Vagina (tissue), 2 donors: ENCODE results near the gene AFAP1L1.

Experiments used
- CTCF ChIP-seq, 3 experiments: fragments of 450-650 bp in 2 of 3; fragments of 200-600 bp in 1 of 3; sonication (generic) in 1 of 3; IDR thresholded peaks; one replicate each; pipeline ENCODE4 v1.5.1; 2017 to 2019; ENCODE audit warnings: antibody characterized with exemption in 3 of 3, mild to moderate bottlenecking in 2 of 3, moderate library complexity in 2 of 3
- POLR2A ChIP-seq, 2 donors: fragments of 450-650 bp; IDR thresholded peaks; one replicate each; pipeline ENCODE4 v1.6.1; 2017; ENCODE audit warnings: antibody characterized with exemption in 2 of 2, mild to moderate bottlenecking in 2 of 2, moderate library complexity in 2 of 2
- POLR2AphosphoS5 ChIP-seq, 2 donors: sonication (generic); formaldehyde crosslinking; IDR thresholded peaks; one replicate each; pipeline ENCODE4 v1.9.0; 2017; ENCODE audit warnings: antibody characterized with exemption in 2 of 2, mild to moderate bottlenecking in 2 of 2, low read depth in 1 of 2; ENCODE audit not compliant: insufficient read depth in 1 of 2

- TF ChIP-seq POLR2A (IDR thresholded peaks at IDR 0.05) = no peak
- TF ChIP-seq POLR2AphosphoS5 (IDR thresholded peaks at IDR 0.05; ENCODE audit: insufficient read depth in 1 of 2, low read depth in 1 of 2) = no peak
- TF ChIP-seq CTCF (IDR thresholded peaks at IDR 0.05) = no peak
These were observed 96.5 kb downstream of the AFAP1L1 start for GRCh38 chr5:149367972-149368645.
